Keratinocyte (primary cell): ENCODE measurements around the gene MAGOHB.
A peak's percentile ranks its signal among the peaks of the same experiment; 100 is the strongest.

ENCODE experiments used
- EZH2 ChIP-seq: IDR thresholded peaks from one replicate; pipeline ENCODE4 v1.6.1; 2012; ENCODE audit warnings: inconsistent platforms, mild to moderate bottlenecking, low read length, moderate library complexity
- TF ChIP-seq, protein P1 (sequence below), 3 experiments: IDR thresholded peaks in 1 of 3; conservative IDR thresholded peaks in 1 of 3; optimal IDR thresholded peaks in 1 of 3; 2 replicates in 2 of 3; 3 replicates in 1 of 3; pipeline versions ENCODE3 to v1.5.1; 2011; ENCODE audit warnings: low read length in 3 of 3, mild to moderate bottlenecking in 3 of 3, moderate library complexity in 2 of 3, control low read depth in 1 of 3, inconsistent platforms in 1 of 3; ENCODE audit not compliant: insufficient read depth in 2 of 3; ENCODE audit errors: extremely low read depth in 1 of 3

DNA sequence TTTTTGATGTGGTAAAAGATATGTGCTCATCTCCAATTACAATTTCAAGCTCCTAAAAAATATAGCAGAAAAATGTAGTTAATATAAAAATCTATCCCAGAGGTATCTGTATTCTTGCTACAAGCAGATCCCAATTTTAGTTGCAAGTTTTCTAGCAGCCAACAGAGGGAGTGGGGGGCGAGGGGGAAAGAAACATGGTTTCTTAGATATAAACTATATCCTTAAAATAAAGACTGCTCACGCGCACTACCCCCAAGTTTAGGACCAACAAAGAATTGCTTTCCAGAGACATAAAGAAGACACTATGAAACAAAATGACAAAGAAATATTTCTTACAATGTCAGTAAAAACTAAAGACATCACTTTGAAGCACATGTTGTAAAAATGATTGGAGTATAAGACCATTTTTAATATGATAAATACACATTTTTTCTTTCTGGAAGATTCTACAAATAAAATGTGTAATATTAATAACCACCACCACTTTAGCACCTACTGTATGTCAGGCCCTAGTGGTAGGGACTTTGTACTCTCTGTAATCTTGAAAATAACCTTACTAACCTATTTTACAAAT is 5.4 kb downstream of the MAGOHB start:
- TF ChIP-seq, protein P1, sequence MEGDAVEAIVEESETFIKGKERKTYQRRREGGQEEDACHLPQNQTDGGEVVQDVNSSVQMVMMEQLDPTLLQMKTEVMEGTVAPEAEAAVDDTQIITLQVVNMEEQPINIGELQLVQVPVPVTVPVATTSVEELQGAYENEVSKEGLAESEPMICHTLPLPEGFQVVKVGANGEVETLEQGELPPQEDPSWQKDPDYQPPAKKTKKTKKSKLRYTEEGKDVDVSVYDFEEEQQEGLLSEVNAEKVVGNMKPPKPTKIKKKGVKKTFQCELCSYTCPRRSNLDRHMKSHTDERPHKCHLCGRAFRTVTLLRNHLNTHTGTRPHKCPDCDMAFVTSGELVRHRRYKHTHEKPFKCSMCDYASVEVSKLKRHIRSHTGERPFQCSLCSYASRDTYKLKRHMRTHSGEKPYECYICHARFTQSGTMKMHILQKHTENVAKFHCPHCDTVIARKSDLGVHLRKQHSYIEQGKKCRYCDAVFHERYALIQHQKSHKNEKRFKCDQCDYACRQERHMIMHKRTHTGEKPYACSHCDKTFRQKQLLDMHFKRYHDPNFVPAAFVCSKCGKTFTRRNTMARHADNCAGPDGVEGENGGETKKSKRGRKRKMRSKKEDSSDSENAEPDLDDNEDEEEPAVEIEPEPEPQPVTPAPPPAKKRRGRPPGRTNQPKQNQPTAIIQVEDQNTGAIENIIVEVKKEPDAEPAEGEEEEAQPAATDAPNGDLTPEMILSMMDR (optimal IDR thresholded peaks at IDR 0.05 in 1 of 3, IDR thresholded peaks at IDR 0.05 in 1 of 3, conservative IDR thresholded peaks at IDR 0.05 in 1 of 3; ENCODE audit: extremely low read depth in 1 of 3, insufficient read depth in 2 of 3, low read length in 3 of 3): peak in 1 of 3 experiments; percentile 11
- no peak for TF ChIP-seq EZH2
